GM13977 (cell line): ENCODE data around the gene ABHD17B.

Experiments used
- DNase-seq: peaks from one replicate; pipeline ENCODE4 v3.0.0; 2012; ENCODE audit warnings: low spot score
- CTCF ChIP-seq: IDR thresholded peaks from 2 replicates; pipeline ENCODE4 v1.5.1; 2012; ENCODE audit warnings: mild to moderate bottlenecking, control low read depth; ENCODE audit not compliant: insufficient read depth; ENCODE audit errors: extremely low read depth, missing control alignments
- in situ Hi-C: fragments of 300-500 bp; cut with MboI; formaldehyde crosslinking; loops from one replicate; pipeline ENCODE4 v1.12.0; 2022; ENCODE audit warnings: low sequenced_read_pairs, low pct_unique_long_range_greater_than_20kb, mixed read lengths, inconsistent platforms; ENCODE audit not compliant: unreplicated experiment

Gene ABHD17B

GRCh38 chr9:71937898-71938297 lies 26.9 kb upstream of the ABHD17B start:
- no peak for TF ChIP-seq CTCF
- DNase-seq = no peak
- in situ Hi-C loops = no loop called here

- in situ Hi-C loops = no loop called here
- TF ChIP-seq CTCF = no peak
These were observed 26.2 kb upstream of the ABHD17B start for GRCh38 chr9:71937070-71937625.

GRCh38 chr9:71936066-71936465 lies 25.1 kb upstream of the ABHD17B start:
- in situ Hi-C loops = no loop called here
- no peak for DNase-seq
- TF ChIP-seq CTCF = no peak

More at GRCh38 chr9:71937070-71937625, 26.2 kb upstream of the ABHD17B start:
- no peak for DNase-seq

GRCh38 chr9:71931166-71931565 lies 20.2 kb upstream of the ABHD17B start:
- no peak for TF ChIP-seq CTCF
- in situ Hi-C loops = no loop called here
- DNase-seq = no peak

GRCh38 chr9:71929791-71930440 lies 18.9 kb upstream of the ABHD17B start:
- no peak for TF ChIP-seq CTCF
- in situ Hi-C loops = no loop called here
- DNase-seq = no peak

GRCh38 chr9:71929223-71929622 lies 18.2 kb upstream of the ABHD17B start:
- TF ChIP-seq CTCF = no peak
- in situ Hi-C loops = no loop called here
- DNase-seq = no peak
